OCI-LY3 (cell line): ENCODE data around the gene ATXN3L.

Experiments
- EZH2phosphoT487 ChIP-seq: fragments of 200-600 bp; shearing (Covaris generic); IDR thresholded peaks from 2 replicates; pipeline ENCODE4 v1.6.1; 2018; ENCODE audit warnings: antibody characterized with exemption, mixed run types, low read depth
- TF ChIP-seq, protein P1 (sequence below): fragments of 200-600, 300-600 bp; sonication (generic); IDR thresholded peaks from 2 replicates; pipeline ENCODE4 v1.5.1; 2014; ENCODE audit warnings: antibody characterized with exemption, low read length, low read depth

DNA sequence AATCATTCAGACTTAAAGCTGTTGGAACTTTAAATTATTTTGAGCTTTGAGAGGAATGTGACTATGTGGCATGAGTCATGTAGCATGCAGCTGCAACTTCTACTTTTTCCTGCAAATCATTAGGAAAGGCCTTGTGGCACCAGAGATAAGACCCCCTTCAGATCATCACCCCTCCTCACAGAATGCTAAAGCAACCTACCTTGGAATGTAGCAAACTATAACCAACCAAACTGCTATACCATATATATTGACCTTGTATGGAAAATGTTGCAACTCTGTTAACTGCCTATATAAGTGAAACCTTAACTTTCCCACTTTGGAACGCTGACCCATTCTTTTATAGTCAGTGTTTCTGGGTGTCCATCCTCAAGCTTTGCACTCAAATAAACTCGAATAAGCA is 32.0 kb downstream of the ATXN3L start:
- TF ChIP-seq EZH2phosphoT487, result no peak
- TF ChIP-seq, protein P1, sequence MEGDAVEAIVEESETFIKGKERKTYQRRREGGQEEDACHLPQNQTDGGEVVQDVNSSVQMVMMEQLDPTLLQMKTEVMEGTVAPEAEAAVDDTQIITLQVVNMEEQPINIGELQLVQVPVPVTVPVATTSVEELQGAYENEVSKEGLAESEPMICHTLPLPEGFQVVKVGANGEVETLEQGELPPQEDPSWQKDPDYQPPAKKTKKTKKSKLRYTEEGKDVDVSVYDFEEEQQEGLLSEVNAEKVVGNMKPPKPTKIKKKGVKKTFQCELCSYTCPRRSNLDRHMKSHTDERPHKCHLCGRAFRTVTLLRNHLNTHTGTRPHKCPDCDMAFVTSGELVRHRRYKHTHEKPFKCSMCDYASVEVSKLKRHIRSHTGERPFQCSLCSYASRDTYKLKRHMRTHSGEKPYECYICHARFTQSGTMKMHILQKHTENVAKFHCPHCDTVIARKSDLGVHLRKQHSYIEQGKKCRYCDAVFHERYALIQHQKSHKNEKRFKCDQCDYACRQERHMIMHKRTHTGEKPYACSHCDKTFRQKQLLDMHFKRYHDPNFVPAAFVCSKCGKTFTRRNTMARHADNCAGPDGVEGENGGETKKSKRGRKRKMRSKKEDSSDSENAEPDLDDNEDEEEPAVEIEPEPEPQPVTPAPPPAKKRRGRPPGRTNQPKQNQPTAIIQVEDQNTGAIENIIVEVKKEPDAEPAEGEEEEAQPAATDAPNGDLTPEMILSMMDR, result no peak
